Upper lobe of left lung (tissue), 4 donors: ENCODE results near the gene GCDH.

Source experiments
- CTCF ChIP-seq, 6 experiments: fragments of 450-650 bp in 4 of 6; fragments of 200-600 bp in 2 of 6; sonication (generic) in 2 of 6; IDR thresholded peaks; one replicate each; pipeline ENCODE4 v1.5.1; 2016 to 2019; ENCODE audit warnings: antibody characterized with exemption in 6 of 6
- POLR2AphosphoS5 ChIP-seq, 2 donors: sonication (generic); formaldehyde crosslinking; IDR thresholded peaks; one replicate each; pipeline ENCODE4 v1.5.1; 2017; ENCODE audit warnings: antibody characterized with exemption in 2 of 2

GRCh38 chr19:12891553-12892021 is 627 bp downstream of the GCDH start:
- TF ChIP-seq CTCF (IDR thresholded peaks at IDR 0.05) = no peak
- TF ChIP-seq POLR2AphosphoS5 (IDR thresholded peaks at IDR 0.05) = no peak
